ENCODE results near the gene CEBPG. TPM values are rescaled to one million over a fixed set of nuclear protein-coding genes. Genes with fewer than 3 reads are reported as not detected.

The CEBPG gene
- total and polyA plus RNA-seq, 9 of the 15 experiments (the other 6 are each of a cell fraction or from before 2014, with no cell fraction given): 9.5 to 34.9 (median 30.9) TPM

GRCh38 chr19:33373453-33374235, at the start of gene CEBPG (continued):
- TF ChIP-seq ZNF609 (CRISPR knock-in tag; IDR thresholded peaks at IDR 0.05; ENCODE audit: borderline replicate concordance) (no peak), ARID4B (CRISPR knock-in tag; IDR thresholded peaks at IDR 0.05) (peak; percentile 51; the same call in 1 of the 2 replicates), SMC3 (conservative IDR thresholded peaks at IDR 0.05; ENCODE audit: insufficient read depth, low read depth, low read length) (no peak), HNRNPK (IDR thresholded peaks at IDR 0.05; ENCODE audit: low read depth, low read length, poor library complexity, severe bottlenecking) (no peak), CBFA2T3 (IDR thresholded peaks at IDR 0.05) (no peak), RBM14 (IDR thresholded peaks at IDR 0.05; ENCODE audit: borderline replicate concordance, insufficient read depth, low read depth, low read length) (0 out of 2 replicates have a peak, but pooled peaks have one; percentile 78), USF2 (CRISPR knock-in tag; IDR thresholded peaks at IDR 0.05) (no peak), WHSC1 (IDR thresholded peaks at IDR 0.05; ENCODE audit: low read length) (no peak), SRSF9 (IDR thresholded peaks at IDR 0.05; ENCODE audit: borderline replicate concordance, low read depth, low read length) (no peak), PHTF2 (CRISPR knock-in tag; IDR thresholded peaks at IDR 0.05) (no peak), CEBPZ (IDR thresholded peaks at IDR 0.05; ENCODE audit: borderline replicate concordance, low read depth, low read length) (no peak), RAD21 (CRISPR knock-in tag; conservative IDR thresholded peaks at IDR 0.05 in 1 of 2, IDR thresholded peaks at IDR 0.05 in 1 of 2) (no peak)

Measured in K562 (cell line).